Astrocyte (in vitro differentiated cells and primary cell): Measurements from ENCODE around the gene DNAH9. TPM values are rescaled to one million over a fixed set of nuclear protein-coding genes. Genes with fewer than 3 reads are reported as not detected.

Experiments used
- DNase-seq: peaks from one replicate; pipeline ENCODE4 v3.0.0-alpha.2; 2010; ENCODE audit warnings: low read depth
- FAIRE-seq: peaks from 2 replicates; lab custom pipeline; 2011; peaks lifted over from hg19 to GRCh38; lab: Jason Lieb, UNC
- H2AFZ ChIP-seq: 2 replicates; pipeline ENCODE4 v1.6.0; 2012; ENCODE audit warnings: low read depth, low read length, inconsistent platforms
- H3K27ac ChIP-seq: 2 replicates; pipeline ENCODE4 v1.5.1; 2011; ENCODE audit warnings: low read depth, low read length, inconsistent platforms
- H3K27me3 ChIP-seq: 2 replicates; pipeline ENCODE4 v1.6.0; 2011; ENCODE audit warnings: low read length, inconsistent platforms; ENCODE audit not compliant: insufficient read depth
- H3K36me3 ChIP-seq: 2 replicates; pipeline ENCODE4 v1.5.1; 2011; ENCODE audit warnings: low read length, inconsistent platforms; ENCODE audit not compliant: insufficient read depth
- H3K4me1 ChIP-seq: 2 replicates; pipeline ENCODE4 v1.5.1; 2011; ENCODE audit warnings: low read length, inconsistent platforms; ENCODE audit not compliant: insufficient read depth
- H3K4me2 ChIP-seq: 2 replicates; pipeline ENCODE4 v1.6.0; 2012; ENCODE audit warnings: low read length, inconsistent platforms
- H3K4me3 ChIP-seq: 2 replicates; pipeline ENCODE4 v1.5.1; 2011; ENCODE audit warnings: low read depth, mild to moderate bottlenecking, low read length, inconsistent platforms; ENCODE audit not compliant: insufficient read depth
- H3K79me2 ChIP-seq: 2 replicates; pipeline ENCODE4 v1.6.0; 2012; ENCODE audit warnings: mild to moderate bottlenecking, low read length, inconsistent platforms; ENCODE audit not compliant: insufficient read depth
- H3K9ac ChIP-seq: 2 replicates; pipeline ENCODE4 v1.6.0; 2012; ENCODE audit warnings: mild to moderate bottlenecking, low read length, inconsistent platforms
- H3K9me3 ChIP-seq: 2 replicates; pipeline ENCODE4 v1.5.1; 2012; ENCODE audit warnings: low read depth, mild to moderate bottlenecking, low read length, inconsistent platforms; ENCODE audit not compliant: insufficient read depth
- H4K20me1 ChIP-seq: 2 replicates; pipeline ENCODE4 v1.6.0; 2012; ENCODE audit warnings: low read length, inconsistent platforms; ENCODE audit not compliant: insufficient read depth
- H3K27ac Mint-ChIP-seq: one replicate; pipeline ENCODE4 v1.8.0; 2021; ENCODE audit warnings: mild to moderate bottlenecking, mixed read lengths; ENCODE audit not compliant: unreplicated experiment
- H3K27me3 Mint-ChIP-seq: one replicate; pipeline ENCODE4 v1.8.0; 2021; ENCODE audit warnings: low read depth, mixed read lengths; ENCODE audit not compliant: unreplicated experiment
- H3K36me3 Mint-ChIP-seq: one replicate; pipeline ENCODE4 v1.8.0; 2021; ENCODE audit warnings: low read depth, mixed read lengths; ENCODE audit not compliant: unreplicated experiment
- H3K4me1 Mint-ChIP-seq: one replicate; pipeline ENCODE4 v1.8.0; 2021; ENCODE audit warnings: low read depth, mixed read lengths; ENCODE audit not compliant: unreplicated experiment
- H3K4me3 Mint-ChIP-seq: one replicate; pipeline ENCODE4 v1.8.0; 2021; ENCODE audit warnings: mild to moderate bottlenecking, moderate library complexity, mixed read lengths; ENCODE audit not compliant: unreplicated experiment
- H3K9me3 Mint-ChIP-seq: one replicate; pipeline ENCODE4 v1.8.0; 2021; ENCODE audit warnings: mild to moderate bottlenecking, mixed read lengths; ENCODE audit not compliant: unreplicated experiment
- EZH2 ChIP-seq: IDR thresholded peaks from 2 replicates; pipeline ENCODE4 v1.6.1; 2012; ENCODE audit warnings: mild to moderate bottlenecking, low read length, inconsistent platforms; ENCODE audit not compliant: insufficient read depth
- total RNA-seq: library from RNA; stranded (reverse); gene quantifications from 2 replicates; pipeline ENCODE4 v1.2.1, GENCODE V29; 2021
- TF ChIP-seq, protein P1 (sequence below): IDR thresholded peaks from 2 replicates; pipeline ENCODE4 v1.5.1; 2011; ENCODE audit warnings: low read depth, mild to moderate bottlenecking, inconsistent platforms, low read length, moderate library complexity; ENCODE audit not compliant: insufficient read depth

Gene DNAH9
- total RNA-seq, 1 donor from 2014 or later: not detected

DNA sequence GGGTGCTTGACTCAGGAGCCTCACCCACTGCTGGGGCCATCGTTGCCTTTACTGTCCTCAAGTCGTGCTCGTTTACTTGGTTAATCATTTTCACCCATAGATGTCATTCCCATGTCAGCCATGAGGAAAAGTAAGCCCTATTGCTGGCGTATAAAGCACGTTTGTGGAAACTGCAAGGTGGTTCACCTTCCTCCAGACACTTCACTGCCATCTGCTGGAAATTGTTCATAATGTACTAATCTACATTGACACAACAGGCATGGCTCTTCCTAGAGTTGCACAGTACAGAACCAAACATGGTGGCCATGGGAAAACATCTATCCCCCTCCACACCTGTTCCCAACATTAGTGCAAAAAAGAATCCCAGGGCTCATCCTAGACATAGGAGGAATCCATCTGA, 282.4 kb downstream of the DNAH9 start:
- DNase-seq: no peak
- no peaks in the 10 kb centered on the region for H3K4me1 Mint-ChIP-seq
- no peak overlapping the region for H3K4me3 Mint-ChIP-seq
- no peak overlapping the region for H2AFZ ChIP-seq
- no peaks in the 10 kb centered on the region for H3K36me3 Mint-ChIP-seq
- no peaks in the 10 kb centered on the region for H3K36me3 ChIP-seq
- H3K27me3 Mint-ChIP-seq: no peaks in the 10 kb centered on the region
- no peaks in the 10 kb centered on the region for H3K9me3 ChIP-seq
- H3K27me3 ChIP-seq: no peaks in the 10 kb centered on the region
- no peak overlapping the region for H3K4me2 ChIP-seq
- no peak overlapping the region for H3K27ac ChIP-seq
- H3K9me3 Mint-ChIP-seq: peaks cover 4% of the 10 kb centered on the region
- H3K4me3 ChIP-seq: no peak overlapping the region
- H3K4me1 ChIP-seq: no peaks in the 10 kb centered on the region
- H3K27ac Mint-ChIP-seq: no peak overlapping the region
- no peaks in the 10 kb centered on the region for H4K20me1 ChIP-seq
- no peak overlapping the region for H3K9ac ChIP-seq
- no peaks in the 10 kb centered on the region for H3K79me2 ChIP-seq
- no peak for TF ChIP-seq EZH2
- TF ChIP-seq, protein P1, sequence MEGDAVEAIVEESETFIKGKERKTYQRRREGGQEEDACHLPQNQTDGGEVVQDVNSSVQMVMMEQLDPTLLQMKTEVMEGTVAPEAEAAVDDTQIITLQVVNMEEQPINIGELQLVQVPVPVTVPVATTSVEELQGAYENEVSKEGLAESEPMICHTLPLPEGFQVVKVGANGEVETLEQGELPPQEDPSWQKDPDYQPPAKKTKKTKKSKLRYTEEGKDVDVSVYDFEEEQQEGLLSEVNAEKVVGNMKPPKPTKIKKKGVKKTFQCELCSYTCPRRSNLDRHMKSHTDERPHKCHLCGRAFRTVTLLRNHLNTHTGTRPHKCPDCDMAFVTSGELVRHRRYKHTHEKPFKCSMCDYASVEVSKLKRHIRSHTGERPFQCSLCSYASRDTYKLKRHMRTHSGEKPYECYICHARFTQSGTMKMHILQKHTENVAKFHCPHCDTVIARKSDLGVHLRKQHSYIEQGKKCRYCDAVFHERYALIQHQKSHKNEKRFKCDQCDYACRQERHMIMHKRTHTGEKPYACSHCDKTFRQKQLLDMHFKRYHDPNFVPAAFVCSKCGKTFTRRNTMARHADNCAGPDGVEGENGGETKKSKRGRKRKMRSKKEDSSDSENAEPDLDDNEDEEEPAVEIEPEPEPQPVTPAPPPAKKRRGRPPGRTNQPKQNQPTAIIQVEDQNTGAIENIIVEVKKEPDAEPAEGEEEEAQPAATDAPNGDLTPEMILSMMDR: no peak
- no peak for FAIRE-seq

DNA sequence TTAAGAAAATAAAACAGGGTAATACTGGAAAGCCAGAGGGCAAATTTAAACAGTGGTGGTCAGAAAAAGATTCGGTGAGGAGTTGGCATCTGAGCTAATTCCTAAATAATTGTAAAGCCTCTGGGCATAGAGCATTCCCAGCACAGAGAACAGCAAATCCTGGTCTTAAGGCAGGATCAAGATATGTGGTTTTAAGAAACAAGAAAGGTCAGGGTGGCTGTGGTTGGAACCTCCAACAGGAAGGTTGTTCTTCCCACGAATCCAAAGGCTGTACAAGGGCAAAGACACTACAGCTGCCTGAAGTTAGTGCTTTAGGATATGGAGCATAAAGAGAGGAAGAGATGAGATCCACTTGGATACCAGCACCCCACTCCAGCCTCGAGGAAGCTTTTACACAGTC, 284.4 kb downstream of the DNAH9 start:
- Mint-ChIP-seq H3K9me3 (peaks cover 11% of the 10 kb centered on the region), H3K4me3 (no peak overlapping the region), H3K27ac (no peak overlapping the region), H3K4me1 (no peaks in the 10 kb centered on the region), H3K27me3 (no peaks in the 10 kb centered on the region), H3K36me3 (no peaks in the 10 kb centered on the region)
- H3K79me2 ChIP-seq: no peaks in the 10 kb centered on the region
- H3K9me3 ChIP-seq: no peaks in the 10 kb centered on the region
- no peak overlapping the region for H3K27ac ChIP-seq
- FAIRE-seq: no peak
- H3K4me2 ChIP-seq: no peak overlapping the region
- no peaks in the 10 kb centered on the region for H3K4me1 ChIP-seq
- DNase-seq: no peak
- no peaks in the 10 kb centered on the region for H3K27me3 ChIP-seq
- no peak overlapping the region for H3K9ac ChIP-seq
- no peaks in the 10 kb centered on the region for H3K36me3 ChIP-seq
- H2AFZ ChIP-seq: no peak overlapping the region
- H3K4me3 ChIP-seq: no peak overlapping the region
- no peaks in the 10 kb centered on the region for H4K20me1 ChIP-seq
- TF ChIP-seq, protein P1: no peak
- no peak for TF ChIP-seq EZH2

DNA sequence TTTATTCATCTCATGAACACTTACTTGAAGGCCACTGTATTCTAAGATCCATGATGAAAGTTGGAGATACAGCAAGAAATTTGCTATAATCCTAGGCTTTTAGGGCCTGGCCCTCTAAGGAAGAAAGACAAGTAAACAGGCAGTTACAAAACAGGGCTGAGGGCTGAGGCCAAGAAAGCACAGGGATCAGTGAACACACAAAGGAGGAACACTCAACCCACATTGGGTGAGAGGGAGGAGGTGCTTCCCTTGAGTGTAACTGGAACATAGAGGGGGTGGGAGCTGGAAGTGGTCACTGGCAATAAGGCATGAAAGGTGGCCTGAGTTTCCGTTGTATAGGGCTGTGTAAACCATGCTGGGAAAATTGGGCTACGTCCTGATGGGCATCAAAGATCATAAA, 286.8 kb downstream of the DNAH9 start:
- Mint-ChIP-seq H3K27ac (no peak overlapping the region), H3K4me1 (no peaks in the 10 kb centered on the region), H3K27me3 (no peaks in the 10 kb centered on the region), H3K9me3 (peaks cover 12% of the 10 kb centered on the region), H3K4me3 (no peak overlapping the region), H3K36me3 (no peaks in the 10 kb centered on the region)
- Histone ChIP-seq H3K79me2 (no peaks in the 10 kb centered on the region), H3K27ac (no peak overlapping the region), H3K4me2 (no peak overlapping the region), H3K9ac (no peak overlapping the region), H3K36me3 (no peaks in the 10 kb centered on the region), H3K4me1 (no peaks in the 10 kb centered on the region), H3K27me3 (no peaks in the 10 kb centered on the region), H3K4me3 (no peak overlapping the region), H3K9me3 (no peaks in the 10 kb centered on the region), H4K20me1 (no peaks in the 10 kb centered on the region), H2AFZ (no peak overlapping the region)
- FAIRE-seq (no peak), DNase-seq (no peak)
- TF ChIP-seq, protein P1: no peak
- TF ChIP-seq EZH2: no peak
